OCI-LY7 (cell line): Measurements from ENCODE around the gene GALNT4.

Experiments used
- CTCF ChIP-seq: fragments of 200-600 bp; sonication (generic); conservative IDR thresholded peaks from 2 replicates; pipeline ENCODE4 v1.5.1; 2014; ENCODE audit warnings: mild to moderate bottlenecking, antibody characterized with exemption, low read length, moderate library complexity, mixed read lengths
- EZH2phosphoT487 ChIP-seq: fragments of 200-600 bp; sonication (generic); IDR thresholded peaks from 2 replicates; pipeline ENCODE4 v1.6.1; 2018; ENCODE audit warnings: low read depth, borderline replicate concordance, mild to moderate bottlenecking, mixed run types, antibody characterized with exemption, low read length, moderate library complexity, mixed read lengths

- TF ChIP-seq CTCF (0 out of 2 replicates have a peak, but pooled peaks have one; percentile 27), EZH2phosphoT487 (no peak)
These were observed 46.8 kb downstream of the GALNT4 start for GRCh38 chr12:89477633-89478279.
